Muscle layer of duodenum (tissue), 2 donors: ENCODE results near the gene SARS1.
"Not testable (repeated sequence)": the region's sequence is repeated elsewhere in the genome, so short reads cannot be mapped to it uniquely, and the experiment has no call there.

Experiments used
- H3K27ac ChIP-seq: one replicate; pipeline ENCODE4 v1.7.0; 2013; ENCODE audit warnings: mild to moderate bottlenecking, low read length
- H3K27me3 ChIP-seq: one replicate; pipeline ENCODE4 v1.7.0; 2013; ENCODE audit warnings: low read depth, mild to moderate bottlenecking, control low read depth, low read length
- H3K36me3 ChIP-seq, 2 donors: one replicate each; pipeline ENCODE4 v1.7.0; 2013; ENCODE audit warnings: low read length in 2 of 2, control low read depth in 1 of 2, mild to moderate bottlenecking in 1 of 2; ENCODE audit not compliant: insufficient read depth in 2 of 2, control insufficient read depth in 1 of 2
- H3K4me1 ChIP-seq, 2 donors: one replicate each; pipeline ENCODE4 v1.7.0; 2013; ENCODE audit warnings: low read length in 2 of 2, mild to moderate bottlenecking in 2 of 2, control low read depth in 1 of 2, moderate library complexity in 1 of 2; ENCODE audit not compliant: insufficient read depth in 2 of 2, control insufficient read depth in 1 of 2
- H3K4me3 ChIP-seq, 2 donors: one replicate each; pipeline ENCODE4 v1.7.0; 2013; ENCODE audit warnings: low read length in 2 of 2, low read depth in 1 of 2, mild to moderate bottlenecking in 1 of 2
- H3K9me3 ChIP-seq, 2 donors: one replicate each; pipeline ENCODE4 v1.7.0; 2013; ENCODE audit warnings: low read length in 2 of 2, control low read depth in 1 of 2, mild to moderate bottlenecking in 1 of 2; ENCODE audit not compliant: control insufficient read depth in 1 of 2
- donor health status: healthy.

The SARS1 gene

GRCh38 chr1:109213824-109214693 is at the start of gene SARS1:
TSS of gene SARS1 (plus strand) at chr1:109213918. CDS start at chr1:109213993, 75 bp downstream.
- Histone ChIP-seq H3K4me3 (peak within 1 kb of the TSS; percentile 98 to 99), H3K4me1 (peaks cover 0 to 22% of the 10 kb centered on the region in 2 donors), H3K9me3 (no peaks in the 10 kb centered on the region), H3K27me3 (no peaks in the 10 kb centered on the region), H3K36me3 (peaks cover 0 to 13% of the 10 kb centered on the region in 2 donors), H3K27ac (peak within 1 kb of the TSS; percentile 99)

GRCh38 chr1:109164538-109164937 is 49.2 kb upstream of the SARS1 start:
- Histone ChIP-seq H3K36me3 (no peaks in the 10 kb centered on the region), H3K4me3 (no peak overlapping the region), H3K27me3 (no peaks in the 10 kb centered on the region), H3K4me1 (peaks cover 6 to 9% of the 10 kb centered on the region in 2 donors), H3K9me3 (no peaks in the 10 kb centered on the region), H3K27ac (no peak overlapping the region)

- Histone ChIP-seq H3K4me3 (no peak overlapping the region), H3K27me3 (no peaks in the 10 kb centered on the region), H3K36me3 (no peaks in the 10 kb centered on the region), H3K27ac (no peak overlapping the region), H3K4me1 (peaks cover under 1 to 3% of the 10 kb centered on the region in 2 donors), H3K9me3 (no peaks in the 10 kb centered on the region)
These were observed 46.7 kb upstream of the SARS1 start for GRCh38 chr1:109167001-109167506.

GRCh38 chr1:109170035-109170764 is 43.5 kb upstream of the SARS1 start:
- Histone ChIP-seq H3K4me3 (no peak overlapping the region), H3K27ac (no peak overlapping the region), H3K36me3 (no peaks in the 10 kb centered on the region), H3K4me1 (no peaks in the 10 kb centered on the region), H3K27me3 (no peaks in the 10 kb centered on the region), H3K9me3 (no peaks in the 10 kb centered on the region)

- H3K36me3 ChIP-seq, result no peaks in the 10 kb centered on the region
- no peaks in the 10 kb centered on the region for H3K9me3 ChIP-seq
- no peak overlapping the region for H3K27ac ChIP-seq
- H3K4me1 ChIP-seq, result no peaks in the 10 kb centered on the region
- no peak overlapping the region for H3K4me3 ChIP-seq
- no peaks in the 10 kb centered on the region for H3K27me3 ChIP-seq
These were observed 42.1 kb upstream of the SARS1 start for GRCh38 chr1:109171646-109172045.

GRCh38 chr1:109176349-109176748 is 37.4 kb upstream of the SARS1 start:
- H3K36me3 ChIP-seq, H3K4me3 ChIP-seq, H3K4me1 ChIP-seq, H3K27me3 ChIP-seq, H3K9me3 ChIP-seq, H3K27ac ChIP-seq: not testable (repeated sequence)

- not testable (repeated sequence) for H3K27ac ChIP-seq, H3K4me1 ChIP-seq, H3K4me3 ChIP-seq, H3K9me3 ChIP-seq, H3K27me3 ChIP-seq, H3K36me3 ChIP-seq
These were observed 33.0 kb upstream of the SARS1 start for GRCh38 chr1:109180715-109181084.

GRCh38 chr1:109181085-109181806 is 32.5 kb upstream of the SARS1 start:
- H3K4me1 ChIP-seq, result peaks cover under 1 to 6% of the 10 kb centered on the region in 2 donors
- no peaks in the 10 kb centered on the region for H3K9me3 ChIP-seq
- no peaks in the 10 kb centered on the region for H3K36me3 ChIP-seq
- no peak overlapping the region for H3K27ac ChIP-seq
- H3K27me3 ChIP-seq, result no peaks in the 10 kb centered on the region
- H3K4me3 ChIP-seq, result no peak overlapping the region

- no peaks in the 10 kb centered on the region for H3K9me3 ChIP-seq
- H3K27me3 ChIP-seq, result no peaks in the 10 kb centered on the region
- H3K4me3 ChIP-seq, result no peak overlapping the region
- H3K36me3 ChIP-seq, result no peaks in the 10 kb centered on the region
- H3K4me1 ChIP-seq, result peaks cover 5 to 12% of the 10 kb centered on the region in 2 donors
- H3K27ac ChIP-seq, result no peak overlapping the region
These were observed 31.9 kb upstream of the SARS1 start for GRCh38 chr1:109181807-109182163.

GRCh38 chr1:109183058-109183738 is 30.5 kb upstream of the SARS1 start:
- H3K4me3 ChIP-seq, result no peak overlapping the region
- peaks cover 5 to 20% of the 10 kb centered on the region in 2 donors for H3K4me1 ChIP-seq
- H3K9me3 ChIP-seq, result no peaks in the 10 kb centered on the region
- H3K27ac ChIP-seq, result no peak overlapping the region
- no peaks in the 10 kb centered on the region for H3K27me3 ChIP-seq
- H3K36me3 ChIP-seq, result no peaks in the 10 kb centered on the region
